Naive thymus-derived CD4-positive, alpha-beta T cell (primary cell): Measurements from ENCODE around the gene GRIA3. TPM values are rescaled to one million over a fixed set of nuclear protein-coding genes. Genes with fewer than 3 reads are reported as not detected.

Experiments
- ATAC-seq: fragments of 150-1000 bp; cut with Tn5 transposase; 2 replicates; pipeline ENCODE4 v1.10.0; 2021; ENCODE audit warnings: mild to moderate bottlenecking, moderate library complexity
- CTCF ChIA-PET: fragments of 350-600 bp; sonication (Branson Sonifier 250); formaldehyde crosslinking; loops from one replicate; lab custom pipeline; 2021; ENCODE audit warnings: antibody characterized with exemption; lab: Charles Lee
- POLR2A ChIA-PET: fragments of 350-600 bp; sonication (Branson Sonifier 250); formaldehyde crosslinking; loops from one replicate; lab custom pipeline; 2021; ENCODE audit warnings: antibody characterized with exemption, inconsistent platforms; lab: Charles Lee
- DNase-seq, 9 donors: peaks; one replicate each; pipeline versions ENCODE4 v3.0.0 to v3.0.0-alpha.2; 2020 to 2022; ENCODE audit warnings: mixed read lengths in 1 of 9
- H3K27ac ChIP-seq: one replicate; pipeline ENCODE4 v1.7.0; 2013; ENCODE audit warnings: mild to moderate bottlenecking, low read depth, low read length, moderate library complexity
- H3K27me3 ChIP-seq, 2 donors: one replicate each; pipeline ENCODE4 v1.7.0; 2013; ENCODE audit warnings: low read length in 2 of 2, mild to moderate bottlenecking in 2 of 2, moderate library complexity in 2 of 2; ENCODE audit not compliant: control insufficient read depth in 2 of 2, insufficient read depth in 2 of 2
- H3K36me3 ChIP-seq, 3 experiments: 1 replicate in 2 of 3; 2 replicates in 1 of 3; pipeline ENCODE4 v1.7.0; 2013; ENCODE audit warnings: low read length in 3 of 3, mild to moderate bottlenecking in 3 of 3, moderate library complexity in 1 of 3; ENCODE audit not compliant: insufficient read depth in 3 of 3, control insufficient read depth in 2 of 3
- H3K4me1 ChIP-seq, 2 donors: one replicate each; pipeline ENCODE4 v1.7.0; 2013; ENCODE audit warnings: low read length in 2 of 2, mild to moderate bottlenecking in 2 of 2, moderate library complexity in 1 of 2; ENCODE audit not compliant: control insufficient read depth in 2 of 2, insufficient read depth in 2 of 2
- H3K4me3 ChIP-seq: 2 replicates; pipeline ENCODE4 v1.7.0; 2013; ENCODE audit warnings: mild to moderate bottlenecking, low read length
- H3K9me3 ChIP-seq, 3 experiments: 1 replicate in 2 of 3; 2 replicates in 1 of 3; pipeline ENCODE4 v1.7.0; 2013; ENCODE audit warnings: low read length in 3 of 3; ENCODE audit not compliant: control insufficient read depth in 2 of 3
- H3K27ac Mint-ChIP-seq, 9 donors: one replicate each; pipeline ENCODE4 v1.8.0; 2020 to 2022; ENCODE audit warnings: mixed read lengths in 9 of 9, mild to moderate bottlenecking in 8 of 9, moderate library complexity in 5 of 9, inconsistent platforms in 2 of 9
- H3K27me3 Mint-ChIP-seq, 5 donors: one replicate each; pipeline ENCODE4 v1.8.0; 2021 to 2022; ENCODE audit warnings: mixed read lengths in 5 of 5, mild to moderate bottlenecking in 1 of 5
- H3K36me3 Mint-ChIP-seq, 5 donors: one replicate each; pipeline ENCODE4 v1.8.0; 2020 to 2022; ENCODE audit warnings: mixed read lengths in 5 of 5, mild to moderate bottlenecking in 3 of 5, inconsistent platforms in 1 of 5
- H3K4me1 Mint-ChIP-seq, 7 donors: one replicate each; pipeline ENCODE4 v1.8.0; 2020 to 2022; ENCODE audit warnings: mixed read lengths in 7 of 7, mild to moderate bottlenecking in 3 of 7, inconsistent platforms in 1 of 7
- H3K4me3 Mint-ChIP-seq, 10 donors: one replicate each; pipeline ENCODE4 v1.8.0; 2020 to 2022; ENCODE audit warnings: mild to moderate bottlenecking in 10 of 10, mixed read lengths in 10 of 10, moderate library complexity in 6 of 10, inconsistent platforms in 2 of 10
- H3K9me3 Mint-ChIP-seq, 11 donors: one replicate each; pipeline ENCODE4 v1.8.0; 2020 to 2022; ENCODE audit warnings: mixed read lengths in 11 of 11, mild to moderate bottlenecking in 4 of 11, inconsistent platforms in 1 of 11, moderate library complexity in 1 of 11
- intact Hi-C, 2 donors: fragments of 100-400 bp; cut with micrococcal nuclease; formaldehyde crosslinking; loops; one replicate each; pipeline ENCODE4 v1.15.1; 2023
- polyA plus RNA-seq, 2 donors: library from polyadenylated mRNA; unstranded; fragments of 300-500 nt; fragmentation: Illumina TruSeq; gene quantifications; one replicate each; pipeline ENCODE4 v1.2.3, GENCODE V29; 2021
- total RNA-seq, 6 experiments: library from RNA in 5 of 6; stranded (reverse) in 5 of 6; gene quantifications; 1 replicate in 5 of 6; 2 replicates in 1 of 6; pipeline ENCODE4 v1.2.3 and lab custom pipeline; 2021 to 2026

Gene GRIA3
- total and polyA plus RNA-seq, 7 experiments from 2014 or later, result not detected

- Mint-ChIP-seq H3K27me3 (peaks cover 0 to 8% (median 0%) of the 10 kb centered on the region in 5 donors), H3K27ac (no peak overlapping the region), H3K4me3 (no peak overlapping the region), H3K36me3 (no peaks in the 10 kb centered on the region), H3K4me1 (no peaks in the 10 kb centered on the region), H3K9me3 (peaks cover 0 to 4% (median 0%) of the 10 kb centered on the region in 11 donors)
- Histone ChIP-seq H3K9me3 (no peaks in the 10 kb centered on the region), H3K27ac (no peak overlapping the region), H3K4me3 (no peak overlapping the region), H3K4me1 (no peaks in the 10 kb centered on the region), H3K36me3 (no peaks in the 10 kb centered on the region), H3K27me3 (no peaks in the 10 kb centered on the region)
- DNase-seq (no peak), ATAC-seq (no peak)
- CTCF ChIA-PET, result no interaction called here
- intact Hi-C loops, result no loop called here
- POLR2A ChIA-PET, result no interaction called here
These were observed 8.5 kb upstream of the GRIA3 start for GRCh38 chrX:123175366-123176122.

DNA sequence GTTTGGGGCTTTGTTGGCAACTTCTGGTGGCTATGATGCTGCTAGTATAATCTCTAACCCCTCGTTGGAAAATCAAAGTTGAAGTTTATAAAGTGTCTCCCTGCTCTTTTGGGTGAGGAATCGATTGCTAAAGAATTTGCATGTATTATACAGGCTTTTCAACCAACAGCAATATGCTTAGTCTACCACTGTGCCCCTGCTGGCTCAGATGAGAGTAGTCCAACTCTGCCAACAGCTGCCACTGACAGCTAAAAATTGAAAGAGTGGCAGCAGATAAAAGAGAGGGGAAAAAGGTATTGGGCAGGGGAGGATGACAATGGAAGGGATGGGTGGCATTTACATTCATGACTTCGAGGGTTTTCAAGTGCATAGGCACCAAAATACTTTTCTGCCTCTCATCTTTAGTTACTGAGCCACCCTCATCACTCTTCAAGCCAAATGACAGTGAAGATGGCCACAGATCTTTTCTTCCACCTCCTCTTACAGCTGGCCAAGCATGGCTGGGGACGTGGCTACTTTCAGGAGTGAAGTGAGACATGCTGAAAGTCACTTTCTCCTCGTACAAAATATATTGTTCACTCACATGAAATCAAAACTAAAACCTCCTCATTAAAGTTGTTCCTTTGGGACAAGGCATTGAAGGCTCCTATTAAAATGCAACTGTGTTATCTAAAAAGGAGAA is 2.7 kb upstream of the GRIA3 start:
- no peaks in the 10 kb centered on the region for H3K4me1 ChIP-seq
- POLR2A ChIA-PET, result no interaction called here
- Mint-ChIP-seq H3K36me3 (no peaks in the 10 kb centered on the region), H3K27ac (no peak overlapping the region), H3K4me1 (peaks cover 0 to 20% (median 8%) of the 10 kb centered on the region in 7 donors), H3K4me3 (no peak overlapping the region), H3K9me3 (peaks cover 0 to 3% (median 0%) of the 10 kb centered on the region in 11 donors), H3K27me3 (peaks cover 27 to 36% (median 35%) of the 10 kb centered on the region in 5 donors)
- no peaks in the 10 kb centered on the region for H3K9me3 ChIP-seq
- DNase-seq, result no peak
- no peak overlapping the region for H3K27ac ChIP-seq
- intact Hi-C loops, result no loop called here
- no peak overlapping the region for H3K4me3 ChIP-seq
- no peaks in the 10 kb centered on the region for H3K36me3 ChIP-seq
- CTCF ChIA-PET, result no interaction called here
- no peaks in the 10 kb centered on the region for H3K27me3 ChIP-seq
- no peak for ATAC-seq

- Mint-ChIP-seq H3K36me3 (no peaks in the 10 kb centered on the region), H3K27me3 (peaks cover 27 to 54% (median 44%) of the 10 kb centered on the region in 5 donors), H3K9me3 (peaks cover 0 to 3% (median 0%) of the 10 kb centered on the region in 11 donors), H3K4me3 (peak overlapping the region in 5 of 10 donors; percentile 7 to 53 (median 21)), H3K4me1 (peaks cover 0 to 20% (median 8%) of the 10 kb centered on the region in 7 donors), H3K27ac (no peak overlapping the region)
- H3K9me3 ChIP-seq, result no peaks in the 10 kb centered on the region
- H3K27me3 ChIP-seq, result no peaks in the 10 kb centered on the region
- DNase-seq (no peak), ATAC-seq (no peak)
- H3K4me3 ChIP-seq, result no peak overlapping the region
- POLR2A ChIA-PET, result no interaction called here
- no peak overlapping the region for H3K27ac ChIP-seq
- no peaks in the 10 kb centered on the region for H3K4me1 ChIP-seq
- no peaks in the 10 kb centered on the region for H3K36me3 ChIP-seq
- intact Hi-C loops, result no loop called here
- CTCF ChIA-PET, result no interaction called here
These were observed 793 bp downstream of the GRIA3 start for GRCh38 chrX:123184866-123185276.

DNA sequence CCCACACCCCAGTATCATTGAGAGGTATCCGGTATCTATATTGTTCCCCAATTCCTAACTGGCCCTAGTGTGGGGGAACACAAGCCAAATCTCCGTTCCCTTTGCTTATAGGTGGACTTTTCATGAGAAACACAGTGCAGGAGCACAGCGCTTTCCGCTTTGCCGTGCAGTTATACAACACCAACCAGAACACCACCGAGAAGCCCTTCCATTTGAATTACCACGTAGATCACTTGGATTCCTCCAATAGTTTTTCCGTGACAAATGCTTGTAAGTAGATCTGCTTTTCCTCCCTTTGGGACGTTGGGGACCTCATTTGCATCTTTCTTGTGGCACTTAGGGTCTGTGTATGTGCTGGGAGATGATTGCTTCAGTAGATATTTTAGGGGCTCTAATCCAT is 1.6 kb downstream of the GRIA3 start:
- H3K4me3 ChIP-seq, result no peak overlapping the region
- intact Hi-C loops, result no loop called here
- H3K36me3 ChIP-seq, result no peaks in the 10 kb centered on the region
- H3K4me1 Mint-ChIP-seq, result peaks cover 0 to 20% (median 8%) of the 10 kb centered on the region in 7 donors
- no peaks in the 10 kb centered on the region for H3K4me1 ChIP-seq
- no peak overlapping the region for H3K27ac Mint-ChIP-seq
- peak overlapping the region in 7 of 10 donors; percentile 10 to 55 (median 47) for H3K4me3 Mint-ChIP-seq
- no peaks in the 10 kb centered on the region for H3K9me3 ChIP-seq
- no peaks in the 10 kb centered on the region for H3K36me3 Mint-ChIP-seq
- H3K9me3 Mint-ChIP-seq, result peaks cover 0 to 3% (median 0%) of the 10 kb centered on the region in 11 donors
- CTCF ChIA-PET, result no interaction called here
- POLR2A ChIA-PET, result no interaction called here
- no peaks in the 10 kb centered on the region for H3K27me3 ChIP-seq
- DNase-seq (no peak), ATAC-seq (no peak)
- peaks cover 27 to 54% (median 44%) of the 10 kb centered on the region in 5 donors for H3K27me3 Mint-ChIP-seq
- no peak overlapping the region for H3K27ac ChIP-seq

GRCh38 chrX:123186801-123187200 is 2.7 kb downstream of the GRIA3 start:
- no peak for ATAC-seq
- intact Hi-C loops, result no loop called here
- Histone ChIP-seq H3K27me3 (no peaks in the 10 kb centered on the region), H3K9me3 (no peaks in the 10 kb centered on the region), H3K27ac (no peak overlapping the region), H3K4me3 (no peak overlapping the region), H3K36me3 (no peaks in the 10 kb centered on the region), H3K4me1 (no peaks in the 10 kb centered on the region)
- Mint-ChIP-seq H3K27ac (no peak overlapping the region), H3K27me3 (peaks cover 27 to 50% (median 44%) of the 10 kb centered on the region in 5 donors), H3K4me1 (peaks cover 0 to 20% (median 8%) of the 10 kb centered on the region in 7 donors), H3K4me3 (no peak overlapping the region), H3K9me3 (peaks cover 0 to 3% (median 0%) of the 10 kb centered on the region in 11 donors), H3K36me3 (no peaks in the 10 kb centered on the region)
- ChIA-PET CTCF (no interaction called here), POLR2A (no interaction called here)
- DNase-seq, result no peak

- DNase-seq (no peak), ATAC-seq (no peak)
- Mint-ChIP-seq H3K4me1 (peaks cover 0 to 17% (median 8%) of the 10 kb centered on the region in 7 donors), H3K36me3 (no peaks in the 10 kb centered on the region), H3K27ac (no peak overlapping the region), H3K27me3 (peaks cover 18 to 37% (median 36%) of the 10 kb centered on the region in 5 donors), H3K4me3 (no peak overlapping the region), H3K9me3 (peaks cover 0 to 1% (median 0%) of the 10 kb centered on the region in 11 donors)
- no peaks in the 10 kb centered on the region for H3K4me1 ChIP-seq
- H3K27ac ChIP-seq, result no peak overlapping the region
- intact Hi-C loops, result no loop called here
- H3K4me3 ChIP-seq, result no peak overlapping the region
- no peaks in the 10 kb centered on the region for H3K36me3 ChIP-seq
- CTCF ChIA-PET, result no interaction called here
- POLR2A ChIA-PET, result no interaction called here
- H3K27me3 ChIP-seq, result no peaks in the 10 kb centered on the region
- no peaks in the 10 kb centered on the region for H3K9me3 ChIP-seq
These were observed 4.0 kb downstream of the GRIA3 start for GRCh38 chrX:123188081-123188480.
